ENCODE measurements around the gene TRPT1. TPM values are rescaled to one million over a fixed set of nuclear protein-coding genes. Genes with fewer than 3 reads are reported as not detected.

The TRPT1 gene
- total and polyA plus RNA-seq, 2 of the 4 experiments (the other 2 are of a cell fraction) = 63.2 to 81.9 TPM

GRCh38 chr11:64222651-64223000 is 3.4 kb downstream of the TRPT1 start:
- H3K36me3 ChIP-seq (ENCODE audit: control insufficient read depth, insufficient read depth, low read length) = peaks cover 5% of the 10 kb centered on the region
- DNase-seq (no peak), ATAC-seq (ENCODE audit: low read depth) (no peak)
- dilution Hi-C loops (cut with HindIII; ENCODE audit: low sequenced_read_pairs, unreplicated experiment) = no loop called here
- H3K4me2 ChIP-seq (ENCODE audit: low read depth, low read length) = no peak overlapping the region
- ChIA-PET CTCF (no interaction called here), POLR2A (ENCODE audit: unreplicated experiment) (no interaction called here)
- H3K56ac ChIP-seq (ENCODE audit: extremely low read depth, insufficient read depth, low read length) = no peak overlapping the region
- H3K4me1 ChIP-seq (ENCODE audit: control insufficient read depth, insufficient read depth, low read length) = peaks cover 14% of the 10 kb centered on the region
- intact Hi-C loops (cut with micrococcal nuclease) = no loop called here
- H3K18ac ChIP-seq (ENCODE audit: low read depth, low read length) = no peak overlapping the region
- no peak overlapping the region for H4K8ac ChIP-seq (ENCODE audit: low read depth in 2 of 2, low read length in 2 of 2)
- BruUV-seq (replicated peaks) = no TSS peak
- no peak overlapping the region for H2BK15ac ChIP-seq (ENCODE audit: low read depth, low read length)
- TF ChIP-seq RFX5 (IDR thresholded peaks at IDR 0.05; ENCODE audit: low read depth, low read length) = no peak
- TF ChIP-seq POLR2A (IDR thresholded peaks at IDR 0.05; ENCODE audit: low read depth, low read length) = no peak
- no peak for TF ChIP-seq CEBPB (IDR thresholded peaks at IDR 0.05; ENCODE audit: low read depth, low read length)
- no peak for TF ChIP-seq NFE2L2 (IDR thresholded peaks at IDR 0.05; ENCODE audit: low read depth, low read length)
- no peak for TF ChIP-seq RCOR1 (IDR thresholded peaks at IDR 0.05; ENCODE audit: insufficient replicate concordance, low read length)
- TF ChIP-seq SMC3 (IDR thresholded peaks at IDR 0.05; ENCODE audit: low read depth, low read length) = no peak
- H3K9me1 ChIP-seq (ENCODE audit: insufficient read depth, low read length) = peaks cover 24% of the 10 kb centered on the region
- no peaks in the 10 kb centered on the region for H3K9me3 ChIP-seq (ENCODE audit: control insufficient read depth, insufficient read depth, low read length)
- no peak overlapping the region for H2BK5ac ChIP-seq (ENCODE audit: low read depth, low read length, poor library complexity, severe bottlenecking)
- no peak overlapping the region for H2AK5ac ChIP-seq (ENCODE audit: low read depth, low read length)
- no peak overlapping the region for H3K14ac ChIP-seq (replicated peaks; ENCODE audit: low read depth, low read length)
- no peak overlapping the region for H3K27ac ChIP-seq (ENCODE audit: insufficient read depth, low read length)
- H3K9ac ChIP-seq (ENCODE audit: low read depth, low read length) = no peak overlapping the region
- H2BK120ac ChIP-seq (ENCODE audit: low read depth, low read length) = no peak overlapping the region
- 82% methylated on average over 4 of the region's 9 CpGs; no CpG with 5 or more reads in 1 of the 2 experiments for WGBS, 2 experiments (ENCODE audit: extremely low coverage in 2 of 2, insufficient read length in 1 of 2)
- H3K4ac ChIP-seq (ENCODE audit: low read depth, low read length) = no peak overlapping the region
- no peak overlapping the region for H2BK20ac ChIP-seq (ENCODE audit: low read depth, low read length)
- H3K4me3 ChIP-seq (ENCODE audit: insufficient read depth, low read depth, low read length) = no peak overlapping the region
- no peak overlapping the region for H3K23ac ChIP-seq (ENCODE audit: low read depth, low read length)
- H3K79me1 ChIP-seq (ENCODE audit: low read depth in 1 of 2, low read length in 2 of 2) = peaks cover 22 to 37% of the 10 kb centered on the region in 2 experiments; a peak in 3 of 4 replicates
- no peak overlapping the region for H4K91ac ChIP-seq (ENCODE audit: insufficient read depth, low read depth, low read length)
- no peaks in the 10 kb centered on the region; the same call in 1 of the 2 replicates for H4K20me1 ChIP-seq (ENCODE audit: insufficient read depth, low read length)
- no peaks in the 10 kb centered on the region for H3K27me3 ChIP-seq (ENCODE audit: control insufficient read depth, insufficient read depth, low read length)
- H2AFZ ChIP-seq (replicated peaks; ENCODE audit: low read length, poor library complexity) = no peak overlapping the region
- in situ Hi-C loops (cut with MboI; ENCODE audit: low sequenced_read_pairs) = no loop called here
- H2AK9ac ChIP-seq (replicated peaks; ENCODE audit: low read depth, low read length, poor library complexity) = no peak overlapping the region
- H4K5ac ChIP-seq (ENCODE audit: low read depth, low read length) = no peak overlapping the region

Data from IMR-90 (cell line).